Measurements from ENCODE around the gene BMERB1.
"Not testable (repeated sequence)": the region's sequence is repeated elsewhere in the genome, so short reads cannot be mapped to it uniquely, and the experiment has no call there.

BMERB1 gene

DNA sequence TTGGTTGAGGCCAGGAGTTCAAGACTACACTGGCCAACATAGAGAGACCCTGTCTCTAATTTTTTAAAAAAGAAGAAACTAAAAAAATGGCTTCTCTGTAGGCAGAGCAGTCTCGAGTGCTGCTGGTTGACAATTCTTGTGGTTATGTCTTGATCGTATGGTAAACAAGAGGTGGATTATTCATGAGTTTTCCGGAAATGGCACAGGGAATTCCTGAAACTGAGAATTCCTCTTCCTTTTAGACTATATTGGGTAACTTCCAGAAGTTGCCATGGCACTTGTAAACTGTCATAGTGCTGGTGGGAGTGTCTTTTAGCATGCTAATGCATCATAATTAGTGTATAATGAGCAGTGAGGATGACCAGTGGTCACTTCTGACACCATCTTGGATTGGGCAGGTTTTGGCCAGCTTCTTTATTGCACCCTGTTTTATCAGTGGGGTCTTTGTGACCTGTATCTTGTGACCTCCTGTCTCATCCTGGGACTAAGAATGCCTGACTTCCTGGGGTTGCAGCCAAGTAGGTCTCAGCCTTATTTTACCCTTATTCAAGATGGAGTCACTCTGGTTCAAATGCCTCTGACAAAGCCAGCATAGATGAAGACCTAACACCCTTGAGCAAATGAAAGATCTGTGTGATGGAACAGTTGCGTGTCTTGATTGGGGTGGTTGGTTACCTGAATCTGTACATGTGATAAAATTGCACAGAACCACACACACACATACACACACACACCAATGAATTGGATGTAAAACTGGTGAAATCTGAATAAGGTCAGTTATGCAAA, 30.2 kb downstream of the BMERB1 start:
- DNase-seq (ENCODE audit: low spot score): no peak

DNA sequence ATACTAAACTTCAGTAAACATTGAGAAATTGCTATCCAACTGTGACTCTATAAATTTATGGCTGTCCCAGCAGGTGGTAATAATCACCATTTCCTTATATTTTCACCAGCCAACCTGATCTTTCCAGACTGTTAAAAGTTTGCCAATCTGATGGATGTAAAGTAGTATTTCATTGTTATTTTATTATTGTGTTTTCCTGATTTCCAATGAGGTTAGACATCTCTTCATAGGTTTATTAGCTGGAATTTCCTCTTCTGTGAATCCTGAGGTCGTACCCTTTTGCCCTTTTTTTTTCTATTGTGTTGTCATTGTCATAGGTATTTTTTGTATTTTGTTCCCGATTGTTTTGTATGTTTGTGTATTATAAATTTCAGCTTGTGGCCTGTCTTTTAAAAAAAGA, 31.7 kb downstream of the BMERB1 start:
- no peak for DNase-seq (ENCODE audit: low spot score)

DNA sequence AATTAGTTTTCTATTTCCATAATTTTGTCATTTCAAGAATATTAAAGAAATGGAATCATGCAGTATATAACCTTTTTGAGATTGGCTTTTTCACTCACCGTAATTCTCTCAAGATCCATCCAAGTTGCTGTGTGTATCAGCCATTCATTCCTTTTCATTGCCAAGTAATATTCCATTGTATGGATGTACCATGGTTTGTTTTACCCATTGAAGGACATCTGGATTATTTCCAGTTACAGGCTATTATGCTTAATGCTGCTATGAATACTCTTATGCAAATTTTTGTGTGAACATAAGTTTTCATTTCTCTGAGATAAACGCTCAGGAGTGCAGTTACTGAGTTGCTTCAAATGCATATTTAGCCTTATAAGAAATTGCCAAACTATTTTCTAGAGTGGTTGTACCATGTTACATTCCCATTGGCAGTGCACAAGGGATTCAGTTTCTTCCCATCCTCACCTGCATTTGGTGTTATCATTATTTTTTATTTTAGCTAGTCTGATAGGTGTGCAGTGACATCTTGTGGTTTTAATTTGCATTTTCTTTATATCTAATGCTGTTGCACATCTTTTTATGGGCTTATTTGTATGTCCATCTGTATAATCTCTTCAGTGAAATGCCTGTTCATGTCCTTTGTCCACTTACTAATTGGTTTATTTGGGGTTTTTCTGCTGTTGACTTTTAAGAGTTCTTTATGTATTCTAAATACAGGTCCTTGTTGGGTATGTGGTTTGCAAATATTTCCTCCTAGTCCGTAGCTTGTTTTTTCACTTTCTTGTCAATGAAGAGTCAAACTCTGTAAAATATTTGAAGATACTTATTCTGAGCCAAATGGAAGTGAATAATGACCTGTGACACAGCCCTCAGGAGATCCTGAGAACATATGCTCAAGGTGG, 32.7 kb downstream of the BMERB1 start:
- DNase-seq (ENCODE audit: low spot score): no peak

DNA sequence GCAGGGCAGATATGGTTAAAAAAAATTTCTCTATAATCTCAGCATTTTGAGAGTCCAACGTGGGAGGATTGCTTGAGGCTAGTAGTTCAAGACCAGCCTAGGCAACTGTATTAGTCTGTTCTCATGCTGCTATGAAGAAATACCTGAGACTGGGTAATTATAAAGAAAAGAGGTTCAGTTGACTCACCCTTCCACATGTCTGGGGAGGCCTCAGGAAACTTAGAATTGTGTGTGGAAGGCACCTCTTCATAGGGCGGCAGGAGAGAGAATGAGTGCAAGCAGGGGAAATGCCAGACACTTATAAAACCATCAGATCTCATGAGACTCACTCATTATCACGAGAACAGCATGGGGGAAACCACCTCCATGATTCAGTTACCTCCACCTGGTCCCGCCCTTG, 42.6 kb downstream of the BMERB1 start:
- DNase-seq (ENCODE audit: low spot score): not testable (repeated sequence)

DNA sequence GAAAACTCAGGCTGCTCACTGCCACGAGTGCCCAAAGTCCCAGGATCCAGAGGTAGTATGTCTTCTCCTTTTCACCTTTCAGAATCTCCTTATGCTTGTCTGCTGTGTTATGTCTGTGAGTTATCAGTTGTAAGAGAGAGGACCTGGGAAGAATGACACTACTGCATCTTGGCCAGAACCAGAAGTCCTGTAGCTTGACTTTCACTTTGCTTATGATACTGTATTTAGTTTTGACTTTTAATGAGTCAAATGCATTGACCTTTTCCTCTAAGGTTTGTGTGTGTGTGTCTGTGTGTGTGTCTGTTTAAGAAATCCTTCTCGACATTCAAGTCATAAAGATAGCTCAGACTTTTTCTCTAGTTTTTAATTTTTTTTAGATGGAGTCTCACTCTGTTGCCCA, 43.4 kb downstream of the BMERB1 start:
- DNase-seq (ENCODE audit: low spot score): no peak

DNA sequence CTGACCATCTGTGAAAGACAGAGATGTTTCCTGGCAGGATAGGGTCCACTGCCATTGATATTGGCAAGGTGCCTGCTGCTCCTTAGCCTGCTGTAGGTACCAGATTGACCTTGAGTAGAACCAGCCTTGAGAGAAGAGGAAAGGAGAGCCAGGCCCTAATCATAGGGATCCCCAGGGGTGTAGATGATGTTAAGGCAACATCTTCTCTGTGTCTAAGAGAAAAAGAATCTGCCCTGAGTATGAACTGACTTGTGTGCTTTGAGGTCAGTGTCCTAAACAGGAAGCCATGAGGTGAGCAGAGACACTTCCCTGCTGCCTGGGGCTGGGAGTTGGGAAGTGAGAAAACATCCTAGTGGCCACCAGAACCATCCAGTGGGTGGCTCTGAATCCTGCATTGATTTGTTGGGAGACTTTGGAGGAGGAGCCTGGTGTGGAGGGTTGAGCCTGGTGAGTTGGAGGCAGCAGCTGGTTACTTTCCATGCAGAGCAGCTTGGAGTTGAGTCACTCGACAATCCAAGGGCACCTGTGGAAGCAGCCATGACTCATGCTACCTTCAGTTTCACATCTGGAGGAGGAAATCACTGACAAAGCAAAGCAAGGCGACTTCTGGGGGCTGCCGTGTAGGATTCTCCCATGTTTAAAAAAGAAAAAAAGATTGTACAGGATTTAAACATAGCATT, 47.8 kb downstream of the BMERB1 start:
- DNase-seq (ENCODE audit: low spot score): no peak

DNA sequence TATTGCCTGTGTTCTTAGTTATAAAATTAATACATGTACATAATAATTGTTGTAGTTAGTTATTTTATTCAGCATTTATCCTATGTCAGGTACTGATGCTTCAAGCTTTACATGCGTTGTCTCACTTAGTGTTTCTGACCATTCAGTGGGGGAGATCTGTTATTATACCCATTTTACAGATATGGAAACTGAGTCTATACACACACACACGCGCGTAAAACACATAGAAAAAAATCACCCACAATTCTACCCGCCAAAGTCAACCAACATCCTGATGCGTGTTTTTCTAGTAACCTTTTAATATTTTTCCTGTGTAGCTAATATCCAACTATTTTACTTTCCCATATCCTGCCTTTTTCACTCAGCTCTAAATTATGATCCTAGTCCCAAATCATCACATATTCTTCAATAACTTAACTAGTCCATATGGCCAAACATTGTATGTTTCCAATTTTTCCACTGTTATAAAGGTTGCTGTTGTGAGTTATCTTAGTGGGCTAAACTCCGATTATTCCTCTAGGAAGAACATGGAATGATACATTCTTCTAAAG, 48.4 kb downstream of the BMERB1 start:
- DNase-seq (ENCODE audit: low spot score): no peak

DNA sequence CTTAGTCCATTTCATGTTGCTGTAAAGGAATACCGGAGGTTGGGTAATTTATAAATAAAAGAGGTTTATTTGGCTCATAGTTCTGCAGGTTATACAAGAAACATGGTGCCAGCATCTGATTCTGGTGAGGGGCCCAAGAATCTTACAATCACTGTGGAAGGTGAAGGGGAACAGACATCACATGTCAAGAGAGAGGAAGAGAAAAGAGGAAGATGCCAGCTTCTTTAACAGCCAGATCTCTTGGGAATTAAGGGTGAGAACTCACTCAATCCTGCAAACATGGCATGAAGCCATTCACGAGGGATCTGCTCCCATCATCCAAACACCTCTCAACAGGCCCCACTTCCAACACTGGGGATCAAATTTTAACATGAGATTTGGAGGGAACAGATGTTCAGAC, 49.5 kb downstream of the BMERB1 start:
- DNase-seq (ENCODE audit: low spot score): no peak

DNA sequence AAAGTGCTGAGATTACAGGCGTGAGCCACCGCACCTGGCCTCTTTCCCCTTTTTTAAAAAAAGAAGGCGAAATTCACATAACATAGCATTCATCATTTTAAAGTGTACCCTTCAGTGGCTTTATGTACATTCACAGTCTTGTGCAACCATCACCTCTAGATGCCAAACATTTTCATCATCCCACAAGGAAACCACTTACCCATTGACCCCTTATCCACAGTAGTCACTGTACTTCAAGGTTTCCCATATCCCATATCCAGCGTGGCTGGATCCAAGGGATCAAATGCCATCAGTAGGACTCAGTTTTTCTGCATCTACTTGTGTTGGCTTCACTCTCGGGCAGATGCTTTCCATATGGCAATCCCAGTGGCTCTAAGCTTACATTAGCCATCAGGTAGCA, 50.3 kb downstream of the BMERB1 start:
- DNase-seq (ENCODE audit: low spot score): no peak

DNA sequence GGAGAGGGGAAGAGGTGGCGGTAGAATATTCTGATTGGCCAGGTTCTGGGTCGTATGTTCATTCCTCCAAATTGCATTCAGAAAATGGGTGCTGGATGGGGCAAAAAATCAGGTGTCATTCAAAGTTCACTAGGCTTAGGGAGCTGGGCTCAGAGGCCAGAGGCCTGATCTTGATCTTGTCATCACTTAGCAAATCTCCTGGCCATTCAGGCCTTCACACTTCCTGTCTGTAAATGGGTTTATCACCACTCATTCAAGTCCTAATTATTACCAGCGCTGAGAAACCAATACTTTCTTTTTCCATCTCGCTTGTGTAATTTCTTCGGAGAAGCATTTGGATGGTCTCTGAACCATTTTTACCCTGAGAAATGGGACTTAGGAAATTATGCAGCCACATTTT, 50.8 kb downstream of the BMERB1 start:
- DNase-seq (ENCODE audit: low spot score): no peak

DNA sequence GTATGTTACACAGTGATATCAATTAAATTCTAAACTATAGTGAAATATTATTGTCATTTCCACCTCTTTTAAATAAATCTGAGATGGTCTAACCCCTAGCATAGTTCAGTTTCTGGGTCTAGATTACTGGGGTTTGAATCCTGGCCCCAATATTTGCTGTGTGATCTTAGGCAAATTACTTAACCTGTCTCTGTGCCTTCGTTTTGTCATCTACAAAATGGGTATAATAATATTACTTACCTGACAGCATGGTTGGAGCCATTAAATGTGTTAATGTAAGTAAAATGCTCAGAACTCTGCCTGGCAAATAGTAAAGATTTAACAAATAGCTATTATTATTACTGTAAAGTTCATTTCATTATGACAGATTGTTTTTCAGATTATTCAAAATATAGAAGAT, 52.3 kb downstream of the BMERB1 start:
- no peak for DNase-seq (ENCODE audit: low spot score)

DNA sequence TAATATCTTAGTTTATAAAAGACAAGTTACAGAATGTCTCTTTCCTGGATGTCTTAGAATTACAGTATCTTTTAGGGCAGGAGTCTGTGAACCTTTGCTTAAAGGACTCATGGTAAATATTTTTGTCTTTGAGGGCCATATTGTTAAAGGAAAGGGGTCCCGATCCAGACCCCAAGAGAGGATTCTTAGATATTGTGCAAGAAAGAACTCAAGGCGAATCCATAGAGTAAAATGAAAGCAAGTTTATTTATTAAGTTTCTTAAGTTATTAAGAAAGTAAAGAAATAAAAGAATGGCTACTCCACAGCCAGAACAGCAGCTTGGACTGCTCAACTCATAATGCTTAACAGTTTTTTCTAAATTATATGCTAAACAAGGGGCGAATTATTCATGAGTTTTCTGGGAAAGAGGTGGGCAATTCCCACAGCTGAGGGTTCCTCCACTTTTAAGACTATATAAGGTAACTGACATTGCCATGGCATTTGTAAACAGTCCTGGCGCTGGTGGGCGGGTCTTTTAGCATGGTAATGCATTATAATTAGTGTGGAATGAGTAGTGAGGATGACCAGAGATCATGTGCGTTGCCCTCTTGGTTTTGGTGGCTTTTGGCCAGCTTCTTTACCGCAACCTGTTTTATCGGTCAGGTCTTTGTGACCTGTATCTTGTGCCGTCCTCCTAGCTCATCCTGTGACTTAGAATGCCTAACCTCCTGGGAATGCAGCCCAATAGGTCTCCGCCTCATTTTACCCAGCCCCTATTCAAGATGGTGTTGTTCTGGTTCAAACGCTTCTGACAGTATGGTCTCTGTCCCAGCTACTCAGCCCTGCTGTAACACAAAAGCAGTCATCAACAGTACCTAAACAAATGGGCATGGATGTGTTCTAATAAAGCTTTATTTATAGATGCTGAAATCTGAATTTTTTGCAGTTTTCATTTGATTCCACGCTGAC, 53.2 kb downstream of the BMERB1 start:
- no peak for DNase-seq (ENCODE audit: low spot score)

DNA sequence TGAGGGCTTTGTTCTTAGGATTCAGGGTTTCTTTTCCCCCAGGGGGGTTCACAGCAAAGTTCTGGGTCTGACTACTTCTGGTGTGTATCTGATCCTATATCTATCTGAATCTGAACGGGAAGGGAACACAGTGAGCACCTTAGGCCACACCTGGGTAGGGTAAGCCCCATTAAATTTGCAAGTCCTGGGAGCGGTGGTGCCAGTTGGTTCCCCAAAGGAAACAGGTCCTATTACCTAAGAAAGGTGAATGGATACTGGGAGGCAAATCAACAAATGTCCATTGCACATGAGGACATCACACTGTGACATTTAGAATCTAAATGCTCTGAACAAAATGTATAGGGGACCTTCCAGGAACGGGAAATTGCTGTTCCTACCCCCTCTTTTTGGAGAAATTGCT, 54.6 kb downstream of the BMERB1 start:
- no peak for DNase-seq (ENCODE audit: low spot score)

DNA sequence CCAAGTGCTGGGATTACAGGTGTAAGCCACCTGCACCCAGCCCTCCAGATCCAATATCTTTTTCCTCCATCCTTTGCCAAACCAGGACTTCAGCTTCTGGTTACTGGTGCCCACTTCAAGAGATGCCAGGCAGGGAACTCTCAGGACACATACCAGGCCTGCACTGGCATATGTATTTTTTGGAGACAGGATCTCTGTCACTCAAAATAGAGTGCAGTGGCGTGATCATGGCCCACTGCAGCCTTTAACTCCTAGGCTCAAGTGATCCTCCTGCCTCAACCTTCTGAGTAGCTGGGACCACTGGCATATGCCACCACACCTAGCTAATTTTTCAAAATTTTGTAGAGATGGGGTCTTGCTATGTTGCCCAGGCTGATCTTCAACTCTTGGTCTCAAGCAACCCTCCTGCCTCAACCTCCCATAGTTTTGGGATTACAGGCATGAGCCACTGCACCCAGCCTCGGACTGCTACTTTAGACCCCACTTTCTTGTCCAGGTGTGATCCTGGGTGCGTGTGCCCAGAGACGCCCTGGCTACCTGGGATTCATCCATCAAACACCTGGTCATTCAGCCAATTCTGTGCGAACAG, 55.8 kb downstream of the BMERB1 start:
- no peak for DNase-seq (ENCODE audit: low spot score)

DNA sequence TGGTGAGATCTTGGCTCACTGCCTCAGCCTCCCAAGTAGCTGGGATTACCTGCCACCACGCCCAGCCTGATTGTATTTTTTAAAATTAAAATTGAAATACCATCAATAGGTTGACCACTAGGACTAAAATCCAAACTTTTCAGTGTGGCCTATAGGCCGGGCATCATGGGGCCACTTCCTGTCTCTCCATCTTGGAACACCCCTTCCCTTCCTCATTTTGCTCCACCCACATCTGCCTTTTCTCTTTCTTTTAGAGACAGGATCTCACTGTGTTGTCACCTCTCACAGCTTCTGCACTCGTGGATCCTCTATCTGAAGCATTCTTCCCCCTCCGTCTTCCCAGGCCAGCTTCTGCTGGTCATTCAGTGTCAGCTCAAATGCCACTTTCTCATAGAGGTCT, 57.0 kb downstream of the BMERB1 start:
- DNase-seq (ENCODE audit: low spot score): no peak

DNA sequence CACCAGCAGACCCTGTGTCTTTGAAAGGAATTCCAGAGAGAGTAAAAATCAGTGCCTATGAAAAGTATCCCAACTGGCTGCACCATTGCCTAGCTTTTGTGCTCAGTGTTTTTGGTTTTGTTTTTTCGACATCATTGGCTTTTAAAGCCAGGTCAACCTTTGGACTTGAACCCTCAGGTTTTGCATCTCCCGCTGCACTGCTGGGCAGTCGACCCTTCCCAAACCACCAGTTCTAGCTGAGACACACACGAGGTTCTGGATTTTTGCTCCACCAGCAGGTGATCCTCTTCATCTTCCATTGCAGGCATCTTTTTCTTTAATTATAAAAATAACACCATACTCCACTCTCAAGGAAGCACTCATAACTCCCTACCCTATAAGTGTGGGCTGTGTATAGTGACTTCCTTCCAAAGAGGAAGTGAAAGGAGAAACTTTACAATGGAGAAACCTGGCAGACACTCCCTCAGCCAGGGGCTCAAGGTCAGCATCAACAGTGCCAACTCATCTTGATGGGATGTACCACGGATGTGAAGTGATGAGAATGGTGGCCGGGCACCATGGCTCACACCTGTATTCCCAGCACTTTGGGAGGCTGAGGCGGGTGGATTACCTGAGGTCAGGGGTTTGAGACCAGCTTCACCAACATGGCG, 57.8 kb downstream of the BMERB1 start:
- DNase-seq (ENCODE audit: low spot score): no peak

DNA sequence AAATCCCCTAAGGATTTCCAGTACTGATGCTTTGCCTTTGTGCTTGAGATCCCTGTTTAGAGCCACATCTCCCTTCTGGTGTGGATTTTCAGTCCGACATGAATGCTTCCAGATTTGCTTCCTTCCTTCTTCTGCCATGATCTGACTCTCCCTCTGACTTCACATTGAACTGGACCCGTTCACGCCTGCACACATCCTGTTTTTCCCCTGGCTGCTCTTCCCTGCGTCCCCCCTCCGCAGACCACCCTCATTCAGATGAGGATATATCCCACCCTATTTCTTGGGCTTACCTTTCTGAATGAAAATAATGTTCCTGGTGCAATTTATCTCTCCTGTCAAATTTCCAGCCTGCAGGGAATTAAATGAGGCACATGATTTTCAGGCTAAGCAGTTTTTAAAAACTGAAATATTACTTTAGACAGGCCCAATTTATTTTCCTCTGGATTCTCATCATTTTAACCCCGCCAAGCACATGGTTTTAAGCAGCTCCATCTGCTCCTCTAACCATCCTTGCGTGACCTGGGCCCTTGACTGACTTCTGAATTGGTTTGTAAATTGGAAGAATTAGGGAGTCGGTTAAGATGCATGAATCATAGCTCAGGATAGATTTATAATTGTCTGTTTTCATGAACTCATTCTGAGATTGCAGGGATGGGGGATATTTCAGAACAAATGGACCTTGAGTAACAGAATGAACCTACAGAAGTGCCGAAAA, 59.2 kb downstream of the BMERB1 start:
- DNase-seq (ENCODE audit: low spot score): no peak

DNA sequence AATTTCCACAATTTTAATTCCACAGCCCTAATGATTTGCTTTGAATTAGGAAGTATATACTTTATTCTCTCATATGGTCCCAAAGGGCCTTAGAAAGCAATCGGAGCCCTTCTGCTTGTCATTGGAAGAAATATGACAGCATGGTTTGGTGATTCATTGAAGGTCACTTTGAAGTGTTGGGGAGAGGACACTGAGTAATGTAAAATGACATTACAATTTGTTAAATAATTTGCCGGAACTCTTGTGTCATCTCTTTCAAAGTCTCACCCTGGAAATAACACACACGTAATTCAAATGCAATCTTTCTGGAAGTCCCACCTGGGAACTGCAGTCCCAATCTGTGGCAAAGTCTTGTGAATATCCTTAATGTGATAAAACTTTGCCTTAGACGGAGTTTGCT, 59.8 kb downstream of the BMERB1 start:
- DNase-seq (ENCODE audit: low spot score): no peak

DNA sequence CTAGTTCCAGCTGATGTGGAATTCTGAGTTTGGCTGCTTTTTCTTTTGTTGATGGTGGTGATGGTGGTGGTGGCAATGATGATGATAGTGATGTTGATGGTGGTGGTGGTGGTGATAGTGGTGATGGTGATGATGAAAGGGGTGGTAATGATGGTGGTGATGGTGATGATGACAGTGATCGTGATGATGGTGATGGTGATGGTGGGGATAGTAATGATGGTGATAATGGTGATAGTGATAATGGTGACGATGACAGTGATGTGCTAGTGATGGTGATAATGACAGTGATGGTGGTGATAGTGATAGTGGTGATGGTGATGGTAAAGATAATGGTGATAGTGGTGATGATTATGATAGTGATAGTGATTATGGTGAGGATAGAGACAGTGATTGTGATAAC, 61.5 kb downstream of the BMERB1 start:
- DNase-seq (ENCODE audit: low spot score): no peak
